Activated CD4-positive, alpha-beta T cell treated with anti-CD3 and anti-CD28 coated beads, Interleukin-2, amount 50 U/mL, for 24 hours (primary cell): ENCODE data around the gene SH3BP5.
A peak's percentile ranks its signal among the peaks of the same experiment; 100 is the strongest.

ENCODE experiments used
- DNase-seq, 2 donors: peaks; one replicate each; pipeline ENCODE4 v3.0.0-alpha.2; 2020; ENCODE audit warnings: low read depth in 1 of 2, low spot score in 1 of 2

SH3BP5 gene

DNA sequence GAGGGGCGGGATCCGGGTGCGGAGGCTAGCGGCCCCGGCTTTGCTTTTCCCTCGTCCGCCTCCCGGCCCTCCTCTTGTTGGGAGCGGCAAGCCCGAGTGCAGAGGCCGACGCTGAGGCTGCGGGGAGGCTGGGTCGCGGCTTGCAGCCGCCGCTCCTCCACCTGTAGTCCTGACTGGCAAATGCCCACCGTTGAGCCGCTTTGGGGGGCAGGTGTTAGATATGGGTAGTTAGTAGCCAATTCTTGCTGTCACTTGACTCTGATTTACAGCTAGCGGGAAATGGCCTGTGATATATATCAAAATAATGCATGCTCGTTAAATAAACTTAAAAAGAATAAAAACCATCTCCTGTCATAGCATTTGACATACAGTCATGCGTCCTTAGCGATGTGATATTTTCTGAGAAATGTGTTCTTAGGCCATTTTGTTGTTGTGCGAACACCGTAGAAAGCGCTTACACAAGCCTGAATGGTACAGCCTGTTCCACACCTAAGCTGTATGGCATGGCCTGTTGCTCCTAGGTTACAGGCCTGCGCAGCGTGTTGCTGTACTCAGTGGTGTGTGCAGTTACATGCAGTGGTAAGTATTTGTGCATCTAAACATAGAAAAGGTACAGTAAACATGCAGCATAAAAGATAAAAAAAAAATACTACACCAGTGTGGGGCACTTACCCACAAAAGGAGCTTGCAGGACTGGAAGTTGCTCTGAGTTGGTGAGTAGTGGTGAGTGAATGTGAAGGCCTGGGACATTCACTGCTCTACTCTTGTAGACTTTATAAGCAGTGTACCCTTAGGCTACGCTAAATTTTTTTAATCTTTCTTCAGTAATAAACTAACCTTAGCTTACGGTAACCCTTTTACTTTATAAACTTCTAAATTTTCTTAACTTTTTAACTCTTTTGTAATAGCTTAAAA lies 125.5 kb downstream of the SH3BP5 start:
- DNase-seq = peak in 1 of 2 donors; percentile 7

DNA sequence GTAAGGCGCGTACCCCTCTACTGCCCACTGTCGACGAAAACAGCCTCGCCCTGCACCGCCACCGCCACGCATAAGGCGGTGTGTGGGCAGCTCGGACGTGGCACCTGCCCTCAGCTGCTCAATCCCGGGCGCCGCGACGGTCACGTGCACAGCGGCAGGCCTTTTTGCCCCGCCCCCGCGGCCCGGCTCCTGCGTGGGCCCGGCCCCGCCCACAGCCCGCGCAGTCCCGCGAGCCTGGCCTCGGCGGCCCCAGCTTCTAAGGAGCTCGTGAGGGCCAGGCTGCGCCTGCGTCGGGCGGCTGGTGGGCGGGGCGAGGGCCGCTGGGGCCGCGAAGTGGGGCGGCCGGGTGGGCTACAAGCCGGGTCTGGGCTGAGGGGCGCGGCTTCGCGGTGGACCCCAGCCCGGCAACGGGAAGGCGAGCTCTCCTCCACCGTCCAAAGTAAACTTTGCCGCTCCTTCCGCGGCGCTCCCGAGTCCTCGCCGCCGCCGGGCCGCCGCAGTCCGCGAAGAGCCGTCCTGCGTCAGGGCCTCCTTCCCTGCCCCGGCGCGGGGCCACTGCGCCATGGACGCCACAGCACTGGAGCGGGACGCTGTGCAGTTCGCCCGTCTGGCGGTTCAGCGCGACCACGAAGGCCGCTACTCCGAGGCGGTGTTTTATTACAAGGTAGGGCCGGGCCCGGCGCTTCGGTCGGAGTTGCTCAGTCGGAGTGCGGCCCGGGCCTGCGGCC lies 126.3 kb downstream of the SH3BP5 start, which contains the start of gene CAPN7:
Gene CAPN7 (plus strand): TSS at position 313 of the 728 bp plus-strand sequence. CDS start 250 bp downstream, at position 563.
- peak; percentile 86 to 89 for DNase-seq

DNA sequence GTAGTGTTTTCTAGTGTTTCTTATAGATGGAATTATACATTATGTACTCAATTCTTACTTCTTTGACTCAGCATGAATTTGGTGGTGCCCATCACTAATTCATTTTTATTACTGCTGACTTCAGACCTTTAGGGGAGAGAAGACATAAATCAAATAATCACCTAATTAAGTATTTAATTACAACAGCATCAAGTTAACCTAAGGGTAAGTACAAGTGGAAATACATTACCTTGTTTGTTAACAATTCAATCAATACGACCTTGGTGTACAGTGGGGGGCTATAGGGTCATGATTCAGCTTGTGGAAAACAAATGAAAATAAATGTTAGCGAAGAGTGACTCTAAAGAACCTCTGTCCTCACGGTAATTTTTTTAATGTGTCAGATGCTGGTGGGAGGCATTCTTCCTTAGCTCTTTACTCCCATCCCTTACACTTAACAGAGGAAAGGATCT lies 126.9 kb downstream of the SH3BP5 start:
- DNase-seq = no peak
